GM18508 (cell line): ENCODE measurements around the gene OSBPL6.
A peak's percentile ranks its signal among the peaks of the same experiment; 100 is the strongest.
"Not testable (repeated sequence)": the region's sequence is repeated elsewhere in the genome, so short reads cannot be mapped to it uniquely, and the experiment has no call there.

ENCODE experiments used
- ATAC-seq: cut with Tn5 transposase; IDR thresholded peaks from one replicate; pipeline ENCODE4 v1.9.1; 2021; ENCODE audit warnings: moderate number of reproducible peaks; ENCODE audit not compliant: insufficient read depth, unreplicated experiment

OSBPL6 gene

GRCh38 chr2:178385595-178386148 lies 191.4 kb downstream of the OSBPL6 start:
- ATAC-seq: no peak

GRCh38 chr2:178386986-178387597 lies 192.8 kb downstream of the OSBPL6 start:
- no peak for ATAC-seq

DNA sequence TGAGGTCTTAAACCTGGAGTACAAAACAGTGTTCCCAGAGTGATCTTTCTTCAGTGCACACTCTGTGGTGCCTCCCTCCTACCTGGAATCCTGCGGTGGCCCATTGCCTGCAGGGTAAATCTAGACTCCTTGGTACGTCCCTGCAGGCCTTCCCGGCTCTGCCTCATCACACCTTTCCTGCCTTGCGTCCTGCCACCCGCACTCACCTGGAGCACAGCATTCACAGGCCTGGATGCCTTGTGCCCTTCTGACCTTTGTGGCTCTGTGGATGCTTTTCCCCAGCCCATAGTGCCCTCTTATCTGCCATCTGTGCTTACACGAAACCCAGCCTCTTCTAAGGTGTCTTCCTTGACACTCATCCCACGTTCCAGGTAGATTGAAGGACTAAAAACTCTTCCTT lies 194.0 kb downstream of the OSBPL6 start:
- ATAC-seq: no peak

DNA sequence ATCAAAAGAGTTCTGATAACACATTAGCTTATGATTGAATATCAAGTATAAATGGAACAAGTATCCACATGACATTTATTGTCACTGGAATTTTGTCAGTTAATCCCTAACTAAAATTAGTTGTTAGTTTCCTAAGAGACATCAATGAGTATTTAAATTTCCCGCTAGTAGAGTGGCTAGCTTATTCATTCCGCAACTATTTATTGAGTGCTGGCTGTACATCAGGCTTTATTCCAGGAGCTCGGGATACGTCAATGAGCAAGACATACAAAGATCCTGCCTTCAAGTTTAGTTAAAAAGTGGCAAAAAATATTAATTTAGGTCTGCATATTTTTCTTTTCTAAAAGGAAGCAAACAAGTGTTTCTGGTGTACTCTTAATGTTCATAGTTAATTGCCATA lies 197.4 kb downstream of the OSBPL6 start:
- no peak for ATAC-seq

- no peak for ATAC-seq
Measured at GRCh38 chr2:178392215-178392614, 197.9 kb downstream of the OSBPL6 start.

DNA sequence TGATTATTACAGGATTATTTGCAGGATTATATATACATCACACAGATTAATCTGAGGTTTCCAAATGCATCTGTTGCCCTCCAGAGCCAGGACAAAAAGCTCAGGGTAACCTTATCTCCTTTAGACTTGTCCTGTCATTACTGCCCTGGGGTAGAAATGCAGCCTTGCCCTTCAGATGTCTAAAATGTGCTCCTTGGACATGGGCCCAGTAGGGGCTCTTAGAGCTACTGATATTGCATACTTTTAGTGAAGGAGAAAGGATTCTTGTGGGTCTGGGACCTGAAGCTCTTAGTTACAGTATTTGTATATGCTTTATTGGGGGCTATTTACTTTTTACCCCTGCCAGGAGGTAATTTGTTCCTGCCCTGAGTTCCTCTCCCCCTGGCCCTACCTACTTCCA lies 200.5 kb downstream of the OSBPL6 start:
- ATAC-seq: no peak

DNA sequence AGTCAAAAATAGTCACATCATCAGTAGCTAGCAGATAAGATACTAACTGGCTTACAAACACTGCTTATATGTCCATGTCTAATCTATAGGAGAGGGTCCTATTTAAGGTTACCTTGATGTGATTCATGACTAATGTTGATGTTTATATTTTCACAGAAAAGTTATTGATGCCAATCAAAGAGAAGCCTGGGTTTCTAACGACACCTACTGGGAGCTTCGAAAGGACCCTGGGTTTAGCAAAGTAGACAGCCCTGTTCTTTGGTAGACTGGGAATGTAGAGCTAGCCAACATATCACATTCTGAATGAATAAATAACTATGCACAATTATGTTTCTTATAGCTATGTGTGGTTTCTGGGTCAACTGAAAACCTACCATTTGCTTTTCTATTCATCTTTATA lies 201.0 kb downstream of the OSBPL6 start:
- no peak for ATAC-seq

GRCh38 chr2:178395941-178396570 lies 201.7 kb downstream of the OSBPL6 start:
- no peak for ATAC-seq

GRCh38 chr2:178397002-178397605 lies 202.8 kb downstream of the OSBPL6 start:
- ATAC-seq: no peak

GRCh38 chr2:178401994-178402437 lies 207.7 kb downstream of the OSBPL6 start:
- ATAC-seq: no peak

GRCh38 chr2:178403671-178404306 lies 209.5 kb downstream of the OSBPL6 start:
- peak; percentile 15 for ATAC-seq

DNA sequence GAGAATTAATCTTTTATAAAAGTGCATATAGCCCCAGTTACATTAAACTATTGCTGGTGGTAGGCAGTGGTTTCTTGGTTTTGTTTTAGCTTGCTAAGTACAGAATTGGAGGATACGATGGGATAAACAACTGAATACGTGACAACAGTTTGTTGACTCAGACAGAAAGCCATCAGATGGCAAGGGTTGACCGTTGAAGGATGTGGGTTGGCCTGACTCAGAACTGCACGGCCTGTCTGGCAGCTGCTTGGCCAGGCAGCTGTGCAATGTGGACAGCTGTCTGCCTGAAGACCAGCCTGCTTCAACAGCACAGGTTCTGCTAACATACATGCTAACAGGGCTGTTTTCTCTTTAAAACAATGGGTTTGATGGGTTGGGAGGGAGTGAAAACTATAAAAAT lies 210.1 kb downstream of the OSBPL6 start:
- ATAC-seq: peak; percentile 99

- ATAC-seq: no peak
Measured at GRCh38 chr2:178409261-178409660, 214.9 kb downstream of the OSBPL6 start.

DNA sequence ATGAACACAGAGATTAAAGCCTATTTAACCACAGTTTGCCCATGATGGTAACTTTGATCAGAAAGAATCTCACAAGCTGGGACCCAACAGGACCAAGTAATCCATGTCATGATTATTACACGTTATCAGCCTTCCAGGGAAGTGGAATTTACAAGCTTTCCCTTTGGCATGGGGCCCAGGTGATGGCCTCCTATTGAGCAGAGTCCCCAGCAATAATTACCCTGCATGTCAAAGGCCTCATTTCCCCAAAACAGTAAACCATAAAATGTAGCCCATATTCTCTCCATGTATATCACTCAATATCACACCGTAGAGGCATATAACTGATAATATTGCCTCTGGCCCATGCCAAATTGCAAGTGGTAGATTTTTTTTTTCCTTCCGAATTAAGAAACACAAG lies 217.7 kb downstream of the OSBPL6 start:
- ATAC-seq: no peak

- not testable (repeated sequence) for ATAC-seq
Measured at GRCh38 chr2:178412453-178412852, 218.1 kb downstream of the OSBPL6 start.

DNA sequence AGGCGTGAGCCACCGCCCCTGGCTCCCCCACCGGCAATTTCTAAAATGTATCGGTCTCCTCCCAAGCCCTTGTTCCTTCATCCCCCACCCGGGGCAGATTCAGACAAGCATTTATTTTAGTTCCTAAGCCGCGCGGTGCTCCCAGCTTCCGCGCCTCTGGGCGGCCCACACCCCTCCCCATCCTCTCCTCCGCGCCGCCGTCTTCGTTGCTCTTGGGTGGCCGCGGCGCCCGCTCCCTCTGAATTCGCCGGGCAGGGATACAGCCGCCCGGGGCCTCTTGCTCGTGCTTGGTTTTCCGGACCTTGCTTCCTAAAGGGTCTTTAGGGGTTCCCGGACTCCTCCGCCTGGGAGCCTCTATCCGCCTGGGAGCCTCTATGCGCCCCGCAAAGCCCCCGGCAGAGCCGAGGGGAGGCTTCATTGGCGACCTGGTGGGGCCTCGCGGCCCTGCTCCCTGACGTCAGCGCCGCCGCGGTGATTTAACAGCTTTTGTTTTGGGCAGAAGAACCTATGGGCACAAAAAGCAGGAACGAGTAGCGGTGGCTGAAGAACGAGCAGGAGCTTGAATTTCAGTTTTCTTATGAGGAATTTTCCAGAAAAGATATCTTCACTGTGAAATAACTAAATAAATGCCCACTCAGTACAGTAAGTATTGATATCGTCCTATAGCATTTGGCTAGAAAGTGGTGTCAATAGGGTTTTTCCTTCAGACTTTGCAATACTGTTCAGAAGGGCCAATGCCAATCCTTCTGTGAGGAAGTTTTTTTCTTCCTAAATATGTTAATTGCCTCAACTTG lies 219.4 kb downstream of the OSBPL6 start:
- peak; percentile 47 for ATAC-seq

DNA sequence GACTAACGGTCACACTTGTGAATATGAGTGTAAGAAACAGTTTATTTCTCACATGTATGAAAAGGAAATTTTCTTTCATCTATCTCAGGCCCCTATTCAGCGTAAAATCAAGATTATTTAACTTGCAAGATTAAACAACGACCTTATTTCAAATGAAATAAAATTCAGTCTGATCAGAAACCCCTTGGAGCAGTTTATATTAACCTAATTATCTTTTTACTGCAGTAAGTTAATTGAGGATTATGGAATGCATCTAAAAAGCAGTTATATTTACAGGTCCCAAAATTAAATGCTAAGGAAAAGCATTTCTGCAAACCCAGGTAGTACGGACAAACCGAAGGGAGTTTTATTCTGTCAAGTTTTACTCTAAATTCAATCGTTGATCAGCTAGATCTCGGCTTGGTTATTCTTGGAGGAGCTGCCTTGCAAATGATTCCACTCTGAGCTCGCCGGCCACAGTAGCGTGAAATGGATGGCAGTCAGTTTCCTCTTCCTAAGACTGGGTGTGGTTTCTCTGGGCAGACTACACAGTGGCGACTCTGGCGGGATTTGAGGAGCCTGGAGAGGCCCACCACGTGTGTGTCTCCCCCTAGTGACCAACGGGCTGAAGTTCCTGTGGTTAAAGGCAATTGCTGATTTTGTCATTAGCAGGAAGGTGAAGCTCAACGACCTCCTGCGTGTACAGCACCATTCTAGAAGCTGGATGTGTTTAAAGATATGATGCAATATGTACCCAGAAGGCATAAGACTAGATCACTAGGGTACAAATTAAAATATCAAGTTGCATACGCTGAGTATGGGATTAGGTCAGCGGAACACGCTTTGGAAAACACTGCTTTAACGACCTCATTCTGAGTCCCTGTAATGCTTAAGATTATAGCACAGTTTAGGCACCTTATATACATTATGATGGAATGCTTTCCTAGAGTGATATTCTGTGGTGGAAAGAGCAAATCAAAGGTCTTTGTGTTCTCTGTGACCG lies 220.2 kb downstream of the OSBPL6 start:
- ATAC-seq: peak; percentile 81

DNA sequence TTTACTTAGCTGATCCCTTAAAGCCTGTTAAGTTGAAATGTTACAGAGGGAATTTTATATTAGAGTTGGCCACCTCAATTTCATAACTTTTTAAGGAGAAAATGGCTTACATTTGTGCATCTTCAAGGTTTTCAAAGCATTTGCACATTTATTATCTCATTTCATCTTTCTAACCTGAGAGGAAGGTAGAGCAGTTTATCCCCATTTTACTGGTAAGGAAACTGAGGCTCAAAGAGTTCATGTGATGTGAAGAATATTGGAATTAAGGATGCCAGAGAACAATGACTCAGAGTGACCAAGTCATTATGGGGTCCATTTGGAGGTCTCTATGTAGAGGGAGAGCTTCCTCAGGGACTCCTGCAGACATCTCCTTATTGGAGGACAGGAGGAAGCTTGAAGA lies 221.7 kb downstream of the OSBPL6 start:
- no peak for ATAC-seq

DNA sequence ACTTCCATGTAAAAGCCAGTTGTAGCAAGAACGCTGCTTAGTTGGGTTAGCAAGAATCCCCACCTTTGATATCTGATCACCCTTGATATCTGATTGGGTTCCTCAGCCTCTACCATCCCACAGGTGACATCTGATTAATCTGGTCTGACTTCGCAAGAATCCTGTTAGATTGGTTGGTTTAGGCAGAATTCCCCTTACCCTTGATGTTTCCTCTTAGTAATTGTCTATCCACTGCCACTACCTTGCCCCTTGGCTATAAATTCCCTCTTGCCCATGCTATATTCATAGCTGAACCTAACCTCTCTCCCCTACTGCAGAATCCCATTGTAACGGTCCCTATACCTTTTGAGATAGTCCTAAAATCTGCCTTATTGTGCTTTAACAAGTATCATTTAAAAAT lies 223.6 kb downstream of the OSBPL6 start:
- no peak for ATAC-seq
